ENCODE results near the gene CNFN. TPM values are rescaled to one million over a fixed set of nuclear protein-coding genes. Genes with fewer than 3 reads are reported as not detected.
A peak's percentile ranks its signal among the peaks of the same experiment; 100 is the strongest.

CNFN gene
- total and polyA plus RNA-seq, 10 of the 15 experiments (the other 5 are each of a cell fraction or from before 2014, with no cell fraction given) = 0.60 TPM; not detected in 9

- Histone ChIP-seq H4K20me1 (ENCODE audit: control insufficient read depth, insufficient read depth) (no peaks in the 10 kb centered on the region), H3K27ac (ENCODE audit: control insufficient read depth, insufficient read depth) (no peak overlapping the region)
Measured at GRCh38 chr19:42402376-42403116, 12.4 kb upstream of the CNFN start.

More at GRCh38 chr19:42402376-42403116, 12.4 kb upstream of the CNFN start:
- no TSS peak for BruUV-seq (replicated peaks)
- TF ChIP-seq PBX3 (IDR thresholded peaks at IDR 0.05; ENCODE audit: insufficient replicate concordance, low read depth, low read length) (no peak), KDM1A (IDR thresholded peaks at IDR 0.05; ENCODE audit: borderline replicate concordance) (no peak), RBBP5 (conservative IDR thresholded peaks at IDR 0.05) (no peak), USF1 (IDR thresholded peaks at IDR 0.05; ENCODE audit: borderline replicate concordance, extremely low read length, insufficient read depth, low read depth, low read length) (no peak), SMAD1 (IDR thresholded peaks at IDR 0.05; ENCODE audit: low read depth, partially characterized antibody) (no peak), MYC (IDR thresholded peaks at IDR 0.05; ENCODE audit: insufficient read depth, insufficient read length, insufficient replicate concordance, low read length, severe bottlenecking) (no peak), HCFC1 (IDR thresholded peaks at IDR 0.05; ENCODE audit: low read length) (no peak), MLLT1 (IDR thresholded peaks at IDR 0.05) (no peak), RB1 (IDR thresholded peaks at IDR 0.05; ENCODE audit: borderline replicate concordance) (no peak), SUZ12 (IDR thresholded peaks at IDR 0.05; ENCODE audit: unreplicated experiment) (no peak), ZNF274 (IDR thresholded peaks at IDR 0.05; ENCODE audit: insufficient read depth, insufficient read length) (no peak)
- H3K4me2 ChIP-seq (ENCODE audit: control insufficient read depth, insufficient read depth) = peak overlapping the region; percentile 70; the same call in 1 of the 2 replicates
- peaks cover 3% of the 10 kb centered on the region for H3K79me2 ChIP-seq (ENCODE audit: control insufficient read depth, insufficient read depth, low read length)
- peaks cover 5% of the 10 kb centered on the region in 2 experiments; a peak in 3 of 4 replicates for H3K36me3 ChIP-seq (ENCODE audit: control insufficient read depth in 2 of 2, insufficient read depth in 2 of 2, low read length in 1 of 2)
- POLR2A ChIA-PET = no interaction called here
- SMC1A ChIA-PET (ENCODE audit: uncharacterized antibody, unreplicated experiment) = no interaction called here
- H3K4me1 ChIP-seq (ENCODE audit: control insufficient read depth, insufficient read depth, low read length) = peaks cover 4% of the 10 kb centered on the region
- H3K27me3 ChIP-seq (replicated peaks in 1 of 2; ENCODE audit: control insufficient read depth in 2 of 2, insufficient read depth in 2 of 2, low read length in 1 of 2) = no peaks in the 10 kb centered on the region
- ATAC-seq = no peak
- CTCF ChIA-PET = interaction anchor here (1.5 to 4.9 kb wide), 2 partner anchors 18 to 36 kb away, joined by 4 to 22 read pairs; no protein-coding TSS in a partner anchor
- FAIRE-seq = no peak
- in situ Hi-C loops (cut with MboI) = no loop called here
- no peak overlapping the region for H2AFZ ChIP-seq (ENCODE audit: control insufficient read depth, low read depth, low read length)
- no peak overlapping the region; the same call in 1 of the 2 replicates for H3K4me3 ChIP-seq
- no peak overlapping the region for H3K9ac ChIP-seq (ENCODE audit: control insufficient read depth, insufficient read depth, low read length)
- RAD21 ChIA-PET (ENCODE audit: unreplicated experiment) = no interaction called here
- 85% methylated on average over 34 of the region's 34 CpGs for WGBS (ENCODE audit: insufficient coverage, insufficient replicate concordance, low lambda C conversion rate, missing lambda C conversion rate)
- intact Hi-C loops (cut with micrococcal nuclease; ENCODE audit: unreplicated experiment) = no loop called here
- H3K9me3 ChIP-seq (replicated peaks; ENCODE audit: control insufficient read depth, insufficient read depth, low read length) = no peaks in the 10 kb centered on the region
- DNase-seq (ENCODE audit: low read depth, low spot score) = no peak

Measured in GM12878 (cell line).